Memory B cell (primary cell): ENCODE data around the gene PPL.

ENCODE experiments used
- ATAC-seq: fragments of 150-1000 bp; cut with Tn5 transposase; 2 replicates; pipeline ENCODE4 v1.10.0; 2021; ENCODE audit warnings: low read depth, mild to moderate bottlenecking, moderate library complexity
- DNase-seq, 2 donors: peaks; one replicate each; pipeline ENCODE4 v3.0.0; 2022; ENCODE audit warnings: low spot score in 2 of 2
- H3K27ac Mint-ChIP-seq: one replicate; pipeline ENCODE4 v1.8.0; 2022; ENCODE audit warnings: mild to moderate bottlenecking, moderate library complexity, mixed read lengths
- H3K27me3 Mint-ChIP-seq: one replicate; pipeline ENCODE4 v1.8.0; 2022; ENCODE audit warnings: mixed read lengths
- H3K36me3 Mint-ChIP-seq: one replicate; pipeline ENCODE4 v1.8.0; 2022; ENCODE audit warnings: mild to moderate bottlenecking, mixed read lengths
- H3K4me1 Mint-ChIP-seq: one replicate; pipeline ENCODE4 v1.8.0; 2022; ENCODE audit warnings: mixed read lengths
- H3K4me3 Mint-ChIP-seq: one replicate; pipeline ENCODE4 v1.8.0; 2022; ENCODE audit warnings: mild to moderate bottlenecking, moderate library complexity, mixed read lengths
- H3K9me3 Mint-ChIP-seq: one replicate; pipeline ENCODE4 v1.8.0; 2022; ENCODE audit warnings: mixed read lengths

PPL gene

GRCh38 chr16:4869147-4869805, 67.7 kb downstream of the PPL start:
- no peaks in the 10 kb centered on the region for H3K27me3 Mint-ChIP-seq
- no peak for DNase-seq
- no peak overlapping the region for H3K27ac Mint-ChIP-seq
- H3K4me1 Mint-ChIP-seq, result peaks cover 10% of the 10 kb centered on the region
- H3K4me3 Mint-ChIP-seq, result no peak overlapping the region
- no peak for ATAC-seq
- peaks cover 26% of the 10 kb centered on the region for H3K36me3 Mint-ChIP-seq
- H3K9me3 Mint-ChIP-seq, result no peaks in the 10 kb centered on the region

GRCh38 chr16:4868535-4868934, 68.4 kb downstream of the PPL start:
- H3K9me3 Mint-ChIP-seq, result no peaks in the 10 kb centered on the region
- ATAC-seq (no peak), DNase-seq (no peak)
- H3K4me3 Mint-ChIP-seq, result no peak overlapping the region
- H3K27ac Mint-ChIP-seq, result peak overlapping the region; percentile 14
- no peaks in the 10 kb centered on the region for H3K27me3 Mint-ChIP-seq
- peaks cover 26% of the 10 kb centered on the region for H3K36me3 Mint-ChIP-seq
- H3K4me1 Mint-ChIP-seq, result peaks cover 12% of the 10 kb centered on the region

- H3K27ac Mint-ChIP-seq, result no peak overlapping the region
- no peak overlapping the region for H3K4me3 Mint-ChIP-seq
- H3K27me3 Mint-ChIP-seq, result no peaks in the 10 kb centered on the region
- H3K9me3 Mint-ChIP-seq, result no peaks in the 10 kb centered on the region
- peaks cover 23% of the 10 kb centered on the region for H3K36me3 Mint-ChIP-seq
- peaks cover 14% of the 10 kb centered on the region for H3K4me1 Mint-ChIP-seq
- ATAC-seq (no peak), DNase-seq (no peak)
These were observed 68.9 kb downstream of the PPL start for GRCh38 chr16:4868026-4868425.

DNA sequence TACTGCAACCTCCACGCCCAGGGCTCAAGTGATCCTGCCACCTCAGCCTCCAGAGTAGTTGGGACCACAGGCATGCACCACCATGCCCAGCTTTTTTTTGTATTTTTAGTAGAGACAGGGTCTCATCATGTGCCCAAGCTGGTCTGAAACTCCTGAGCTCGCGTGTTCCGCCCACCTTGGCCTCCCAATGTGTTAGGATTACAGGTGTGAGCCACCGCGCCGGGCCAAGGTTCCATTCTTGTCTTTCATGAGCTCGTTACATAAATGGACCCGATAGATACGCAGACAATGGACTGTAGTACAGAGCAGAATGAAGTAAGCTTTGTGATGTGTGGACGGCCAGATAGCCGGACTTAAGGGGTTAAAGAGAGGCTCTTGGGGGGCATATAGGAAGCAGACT, 70.4 kb downstream of the PPL start:
- no peak for ATAC-seq
- H3K36me3 Mint-ChIP-seq, result peaks cover 16% of the 10 kb centered on the region
- H3K27ac Mint-ChIP-seq, result no peak overlapping the region

DNA sequence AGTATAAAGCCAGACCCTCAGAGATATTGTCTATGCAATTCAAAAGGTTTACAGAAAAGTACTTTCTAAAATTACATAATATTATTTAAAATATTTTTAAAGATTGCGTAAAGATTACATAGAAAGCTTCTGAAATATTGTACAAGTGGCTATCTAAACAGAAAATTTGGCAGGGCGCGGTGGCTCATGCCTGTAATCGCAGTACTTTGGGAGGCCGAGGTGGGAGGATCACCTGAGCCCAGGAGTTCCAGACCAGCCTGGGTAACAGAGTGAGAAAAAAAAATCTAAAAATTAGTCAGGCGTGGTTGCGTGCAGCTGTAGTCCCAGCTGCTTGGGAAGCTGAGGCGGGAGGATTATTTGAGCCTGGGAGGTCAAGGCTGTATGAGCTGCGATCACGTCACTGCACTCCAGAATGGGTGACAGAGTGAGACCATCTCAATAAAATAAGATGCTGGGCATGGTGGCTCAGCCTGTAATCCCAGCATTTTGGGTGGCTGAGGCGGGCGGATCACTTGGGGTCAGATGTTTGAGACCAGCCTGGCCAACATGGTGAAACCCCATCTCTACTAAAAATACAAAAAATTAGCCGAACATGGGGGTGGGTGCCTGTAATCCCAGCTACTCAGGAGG, 71.6 kb downstream of the PPL start:
- no peak for ATAC-seq
- H3K27me3 Mint-ChIP-seq, result no peaks in the 10 kb centered on the region
- peaks cover 14% of the 10 kb centered on the region for H3K4me1 Mint-ChIP-seq
- H3K9me3 Mint-ChIP-seq, result no peaks in the 10 kb centered on the region
- H3K36me3 Mint-ChIP-seq, result peaks cover 20% of the 10 kb centered on the region
- H3K4me3 Mint-ChIP-seq, result no peak overlapping the region
- no peak for DNase-seq
- H3K27ac Mint-ChIP-seq, result no peak overlapping the region

More for the DNA sequence above, 70.4 kb downstream of the PPL start:
- Mint-ChIP-seq H3K4me3 (no peak overlapping the region), H3K27me3 (no peaks in the 10 kb centered on the region), H3K9me3 (no peaks in the 10 kb centered on the region), H3K4me1 (peaks cover 14% of the 10 kb centered on the region)
- no peak for DNase-seq

- peak overlapping the region; percentile 33 for H3K27ac Mint-ChIP-seq
- peaks cover 21% of the 10 kb centered on the region for H3K36me3 Mint-ChIP-seq
These were observed 72.2 kb downstream of the PPL start for GRCh38 chr16:4864728-4865127.

GRCh38 chr16:4862639-4863038, 74.3 kb downstream of the PPL start:
- H3K4me1 Mint-ChIP-seq, result peaks cover 12% of the 10 kb centered on the region
- peaks cover 27% of the 10 kb centered on the region for H3K36me3 Mint-ChIP-seq
- no peak overlapping the region for H3K4me3 Mint-ChIP-seq
- DNase-seq, result no peak
- H3K27ac Mint-ChIP-seq, result no peak overlapping the region
- no peaks in the 10 kb centered on the region for H3K27me3 Mint-ChIP-seq
- no peak for ATAC-seq
- H3K9me3 Mint-ChIP-seq, result no peaks in the 10 kb centered on the region

More at GRCh38 chr16:4864728-4865127, 72.2 kb downstream of the PPL start:
- Mint-ChIP-seq H3K4me1 (peaks cover 14% of the 10 kb centered on the region), H3K9me3 (no peaks in the 10 kb centered on the region), H3K27me3 (no peaks in the 10 kb centered on the region), H3K4me3 (no peak overlapping the region)
- DNase-seq, result no peak
- no peak for ATAC-seq

DNA sequence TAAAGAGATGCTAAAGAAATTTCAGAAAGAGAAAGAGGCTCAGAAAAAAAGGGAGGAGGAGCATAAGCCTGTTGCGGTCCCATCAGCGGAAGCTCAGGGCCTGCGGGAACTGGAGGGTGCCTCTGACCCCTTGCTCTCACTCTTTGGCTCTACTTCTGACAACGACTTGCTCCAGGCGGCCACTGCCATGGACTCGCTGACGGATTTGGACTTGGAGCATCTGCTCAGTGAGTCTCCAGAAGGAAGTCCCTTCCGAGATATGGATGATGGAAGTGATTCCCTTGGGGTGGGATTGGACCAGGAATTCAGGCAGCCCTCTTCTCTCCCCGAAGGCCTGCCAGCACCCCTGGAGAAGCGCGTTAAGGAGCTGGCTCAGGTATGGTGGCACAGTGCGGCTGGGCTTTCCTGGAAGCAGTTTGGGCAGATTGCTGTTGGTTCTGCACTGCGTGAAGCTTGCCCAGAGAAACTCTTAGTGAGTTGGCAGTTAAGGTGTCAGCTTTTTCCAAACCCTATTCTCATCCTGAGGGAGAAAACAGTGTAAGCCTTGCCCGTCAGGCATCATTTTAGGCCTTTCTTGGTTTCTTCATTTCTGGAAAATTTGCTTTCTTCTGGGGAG, 76.1 kb downstream of the PPL start:
- no peaks in the 10 kb centered on the region for H3K27me3 Mint-ChIP-seq
- H3K4me1 Mint-ChIP-seq, result peaks cover 7% of the 10 kb centered on the region
- DNase-seq, result no peak
- H3K36me3 Mint-ChIP-seq, result peaks cover 31% of the 10 kb centered on the region
- no peak overlapping the region for H3K4me3 Mint-ChIP-seq
- H3K9me3 Mint-ChIP-seq, result no peaks in the 10 kb centered on the region
- no peak for ATAC-seq
- H3K27ac Mint-ChIP-seq, result no peak overlapping the region

GRCh38 chr16:4859900-4860255, 77.1 kb downstream of the PPL start:
- H3K27me3 Mint-ChIP-seq, result no peaks in the 10 kb centered on the region
- H3K9me3 Mint-ChIP-seq, result no peaks in the 10 kb centered on the region
- ATAC-seq, result no peak
- no peak for DNase-seq
- H3K4me1 Mint-ChIP-seq, result peaks cover 7% of the 10 kb centered on the region
- H3K36me3 Mint-ChIP-seq, result peaks cover 31% of the 10 kb centered on the region
- no peak overlapping the region for H3K4me3 Mint-ChIP-seq
- no peak overlapping the region for H3K27ac Mint-ChIP-seq

DNA sequence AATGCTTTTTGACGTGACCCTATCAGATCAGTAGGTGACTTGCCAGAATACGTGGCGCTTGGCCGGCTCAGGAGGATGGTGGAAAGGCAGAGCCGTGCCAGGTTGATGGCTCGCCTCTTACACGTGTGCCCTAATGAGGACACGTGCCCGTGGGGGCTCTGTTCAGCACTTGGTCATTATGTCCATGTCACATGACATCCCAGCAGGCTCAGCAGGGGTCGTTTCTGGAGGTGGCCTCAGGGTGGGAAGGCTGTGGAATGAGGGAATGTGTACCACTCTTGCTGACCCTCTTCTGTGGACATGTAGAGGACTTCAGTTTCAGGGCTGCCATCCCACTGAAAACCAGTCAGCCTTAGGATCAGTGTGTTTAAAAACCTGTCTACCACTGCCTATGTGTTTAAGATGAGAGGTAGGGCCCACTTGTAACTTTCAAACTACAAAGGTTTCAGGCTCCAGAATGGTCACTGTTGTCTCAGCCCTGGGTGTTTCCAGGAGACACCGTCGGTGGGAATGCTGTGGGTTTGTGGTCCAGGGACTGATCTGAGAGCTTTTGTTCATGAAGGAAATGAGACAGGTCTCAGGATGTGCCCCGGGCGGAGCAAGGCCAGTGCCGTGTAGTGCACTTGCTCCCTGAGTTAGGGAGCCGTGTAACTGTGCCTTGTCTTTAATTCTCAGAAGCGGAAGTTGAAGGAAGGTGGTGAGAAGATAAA, 77.6 kb downstream of the PPL start:
- ATAC-seq, result no peak
- DNase-seq, result no peak
- no peak overlapping the region for H3K27ac Mint-ChIP-seq
- H3K9me3 Mint-ChIP-seq, result no peaks in the 10 kb centered on the region
- no peaks in the 10 kb centered on the region for H3K27me3 Mint-ChIP-seq
- H3K4me1 Mint-ChIP-seq, result peaks cover 4% of the 10 kb centered on the region
- H3K4me3 Mint-ChIP-seq, result no peak overlapping the region
- H3K36me3 Mint-ChIP-seq, result peaks cover 31% of the 10 kb centered on the region

- Mint-ChIP-seq H3K4me1 (peaks cover 14% of the 10 kb centered on the region), H3K27me3 (no peaks in the 10 kb centered on the region), H3K36me3 (peaks cover 35% of the 10 kb centered on the region), H3K9me3 (no peaks in the 10 kb centered on the region), H3K4me3 (no peak overlapping the region), H3K27ac (no peak overlapping the region)
- ATAC-seq, result no peak
- DNase-seq, result no peak
These were observed 81.1 kb downstream of the PPL start for GRCh38 chr16:4855804-4856203.

GRCh38 chr16:4855371-4855770, 81.6 kb downstream of the PPL start:
- Mint-ChIP-seq H3K9me3 (no peaks in the 10 kb centered on the region), H3K4me1 (peaks cover 14% of the 10 kb centered on the region), H3K27ac (no peak overlapping the region), H3K36me3 (peaks cover 32% of the 10 kb centered on the region), H3K27me3 (no peaks in the 10 kb centered on the region), H3K4me3 (no peak overlapping the region)
- ATAC-seq (no peak), DNase-seq (no peak)

GRCh38 chr16:4852221-4852872, 84.6 kb downstream of the PPL start:
- DNase-seq (no peak), ATAC-seq (no peak)
- H3K27me3 Mint-ChIP-seq, result no peaks in the 10 kb centered on the region
- H3K4me1 Mint-ChIP-seq, result peaks cover 19% of the 10 kb centered on the region
- peaks cover 10% of the 10 kb centered on the region for H3K36me3 Mint-ChIP-seq
- H3K27ac Mint-ChIP-seq, result no peak overlapping the region
- no peaks in the 10 kb centered on the region for H3K9me3 Mint-ChIP-seq
- no peak overlapping the region for H3K4me3 Mint-ChIP-seq

DNA sequence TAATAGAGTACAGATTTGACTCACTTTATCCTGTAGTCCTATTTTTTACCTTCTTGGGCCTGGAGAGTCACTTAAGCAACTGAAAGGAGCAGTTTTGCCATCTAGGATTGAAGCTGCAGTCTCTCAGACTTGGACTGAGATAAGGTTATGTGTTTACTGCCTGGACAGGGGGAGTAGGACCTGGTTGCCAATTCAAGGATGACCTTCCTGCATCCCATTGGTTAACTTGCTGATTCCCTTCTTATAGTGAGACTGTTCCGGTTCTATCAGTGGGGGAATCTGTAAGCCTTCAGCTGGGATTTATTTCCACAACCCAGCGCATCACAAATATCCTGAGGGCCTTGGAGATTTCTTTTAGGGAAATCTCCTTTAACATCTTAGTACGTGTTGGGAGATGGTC, 86.7 kb downstream of the PPL start:
- ATAC-seq (no peak), DNase-seq (no peak)
- H3K27ac Mint-ChIP-seq, result no peak overlapping the region
- H3K4me3 Mint-ChIP-seq, result no peak overlapping the region
- H3K4me1 Mint-ChIP-seq, result peaks cover 28% of the 10 kb centered on the region
- H3K27me3 Mint-ChIP-seq, result no peaks in the 10 kb centered on the region
- H3K9me3 Mint-ChIP-seq, result no peaks in the 10 kb centered on the region
- peaks cover 8% of the 10 kb centered on the region for H3K36me3 Mint-ChIP-seq
